HepG2 (cell line): ENCODE results near the gene BAZ2A. TPM values are rescaled to one million over a fixed set of nuclear protein-coding genes. Genes with fewer than 3 reads are reported as not detected.

Experiments
- BCL6 ChIP-seq: IDR thresholded peaks from 2 replicates; pipeline ENCODE4 v1.6.1; 2016; ENCODE audit warnings: missing genetic modification reagents, missing compliant biosample characterization
- CREM ChIP-seq, 2 experiments: sonication (generic) in 1 of 2; formaldehyde crosslinking in 1 of 2; IDR thresholded peaks; 2 replicates each; pipeline versions ENCODE4 v1.4.0 to v1.6.1; 2016 to 2020; ENCODE audit warnings: antibody characterized with exemption in 1 of 2, mild to moderate bottlenecking in 1 of 2, missing genetic modification reagents in 1 of 2
- DNMT1 ChIP-seq: sonication (generic); formaldehyde crosslinking; IDR thresholded peaks from 2 replicates; pipeline ENCODE4 v1.5.1; 2020; ENCODE audit warnings: mild to moderate bottlenecking, missing genetic modification reagents
- HOXA3 ChIP-seq: sonication (generic); formaldehyde crosslinking; IDR thresholded peaks from 2 replicates; pipeline ENCODE4 v1.5.0; 2020; ENCODE audit warnings: missing genetic modification reagents
- HOXA9 ChIP-seq: sonication (generic); formaldehyde crosslinking; IDR thresholded peaks from 2 replicates; pipeline ENCODE4 v1.8.1; 2022; ENCODE audit warnings: missing genetic modification reagents, mild to moderate bottlenecking, moderate library complexity, borderline replicate concordance
- IKZF1 ChIP-seq: fragments of 450-650 bp; IDR thresholded peaks from 2 replicates; pipeline ENCODE4 v1.7.1; 2016
- MIXL1 ChIP-seq: IDR thresholded peaks from 2 replicates; pipeline ENCODE4 v1.6.1; 2016
- MTA1 ChIP-seq: sonication (generic); formaldehyde crosslinking; IDR thresholded peaks from 2 replicates; pipeline ENCODE4 v1.4.0; 2020; ENCODE audit warnings: missing genetic modification reagents, mild to moderate bottlenecking, borderline replicate concordance
- MXI1 ChIP-seq: IDR thresholded peaks from 3 replicates; pipeline ENCODE4 v1.6.1; 2012; ENCODE audit warnings: low read depth, low read length, inconsistent platforms, borderline replicate concordance
- NCOA5 ChIP-seq: sonication (generic); formaldehyde crosslinking; IDR thresholded peaks from 2 replicates; pipeline ENCODE4 v1.4.0; 2020; ENCODE audit warnings: missing genetic modification reagents
- NKX3-1 ChIP-seq: sonication (generic); formaldehyde crosslinking; IDR thresholded peaks from 2 replicates; pipeline ENCODE4 v1.5.0; 2020; ENCODE audit warnings: missing genetic modification reagents
- PLRG1 ChIP-seq: fragments of 450-650 bp; conservative IDR thresholded peaks from 2 replicates; pipeline ENCODE4 v1.6.1; 2016
- SMAD3 ChIP-seq: sonication (generic); formaldehyde crosslinking; IDR thresholded peaks from 2 replicates; pipeline ENCODE4 v1.4.0; 2020; ENCODE audit warnings: missing genetic modification reagents
- SOX6 ChIP-seq, 2 experiments: fragments of 450-650 bp in 1 of 2; sonication (generic) in 1 of 2; formaldehyde crosslinking in 1 of 2; IDR thresholded peaks; 2 replicates each; pipeline versions ENCODE4 v1.4.0 to v1.6.1; 2017 to 2020; ENCODE audit warnings: antibody characterized with exemption in 1 of 2, mild to moderate bottlenecking in 1 of 2, missing genetic modification reagents in 1 of 2
- SYNCRIP ChIP-seq: fragments of 200-400 bp; formaldehyde crosslinking; IDR thresholded peaks from 2 replicates; pipeline ENCODE4 v1.6.1; 2018; ENCODE audit warnings: mild to moderate bottlenecking, low read depth, low read length; ENCODE audit not compliant: insufficient read depth
- TCF7L2 ChIP-seq: IDR thresholded peaks from 2 replicates; pipeline ENCODE4 v1.6.1; 2011; ENCODE audit warnings: mild to moderate bottlenecking, low read depth, low read length, moderate library complexity
- XRCC5 ChIP-seq: fragments of 200-400 bp; formaldehyde crosslinking; optimal IDR thresholded peaks from 2 replicates; pipeline ENCODE3; 2017; ENCODE audit warnings: mild to moderate bottlenecking, low read length
- ZNF546 ChIP-seq: sonication (generic); formaldehyde crosslinking; conservative IDR thresholded peaks from 2 replicates; pipeline ENCODE4 v1.8.1; 2023; ENCODE audit warnings: mild to moderate bottlenecking, missing genetic modification reagents
- ZNF709 ChIP-seq: sonication (generic); formaldehyde crosslinking; IDR thresholded peaks from 2 replicates; pipeline ENCODE4 v1.5.0; 2020; ENCODE audit warnings: mild to moderate bottlenecking, missing genetic modification reagents
- polyA plus RNA-seq, 8 experiments: library from polyadenylated mRNA; depleted of rRNA in 3 of 8; stranded (reverse) in 7 of 8; unstranded in 1 of 8; fragments of >200 nt; fragmentation: Illumina TruSeq in 4 of 8; extraction: Trizol in 4 of 8; gene quantifications; 2 replicates each; pipeline versions ENCODE4 v1.2.1 to v1.2.3, GENCODE V29; 2011 to 2016; ENCODE audit warnings: low read depth in 4 of 8, missing spikeins in 1 of 8, mixed read lengths in 1 of 8; ENCODE audit not compliant: insufficient read depth in 1 of 8
- total RNA-seq, 5 experiments: library from RNA; depleted of rRNA; stranded (reverse); fragments of >200 nt; fragmentation: Illumina TruSeq; extraction: Trizol; gene quantifications; 2 replicates each; pipeline ENCODE4 v1.2.3, GENCODE V29; 2016; ENCODE audit warnings: low read depth in 1 of 5
- TF ChIP-seq, protein P1 (sequence below): sonication (generic); formaldehyde crosslinking; IDR thresholded peaks from 2 replicates; pipeline ENCODE4 v1.4.0; 2020; ENCODE audit warnings: mild to moderate bottlenecking, missing genetic modification reagents
- TF ChIP-seq, protein P2 (sequence below): sonication (generic); formaldehyde crosslinking; IDR thresholded peaks from 2 replicates; pipeline ENCODE4 v1.4.0; 2020; ENCODE audit warnings: missing genetic modification reagents
- TF ChIP-seq, protein P3 (sequence below), 2 experiments: IDR thresholded peaks; 2 replicates each; pipeline ENCODE4 v1.6.1; 2011 to 2012; ENCODE audit warnings: low read length in 2 of 2, borderline replicate concordance in 1 of 2, low read depth in 1 of 2, mild to moderate bottlenecking in 1 of 2, moderate library complexity in 1 of 2
- TF ChIP-seq, protein P4 (sequence below): sonication (generic); formaldehyde crosslinking; IDR thresholded peaks from 2 replicates; pipeline ENCODE4 v1.5.0; 2020; ENCODE audit warnings: mild to moderate bottlenecking, missing genetic modification reagents, borderline replicate concordance

BAZ2A gene
- total and polyA plus RNA-seq, 2 of the 13 experiments (the other 11 are each of a cell fraction or from before 2014, with no cell fraction given): 21.8 to 73.5 TPM

DNA sequence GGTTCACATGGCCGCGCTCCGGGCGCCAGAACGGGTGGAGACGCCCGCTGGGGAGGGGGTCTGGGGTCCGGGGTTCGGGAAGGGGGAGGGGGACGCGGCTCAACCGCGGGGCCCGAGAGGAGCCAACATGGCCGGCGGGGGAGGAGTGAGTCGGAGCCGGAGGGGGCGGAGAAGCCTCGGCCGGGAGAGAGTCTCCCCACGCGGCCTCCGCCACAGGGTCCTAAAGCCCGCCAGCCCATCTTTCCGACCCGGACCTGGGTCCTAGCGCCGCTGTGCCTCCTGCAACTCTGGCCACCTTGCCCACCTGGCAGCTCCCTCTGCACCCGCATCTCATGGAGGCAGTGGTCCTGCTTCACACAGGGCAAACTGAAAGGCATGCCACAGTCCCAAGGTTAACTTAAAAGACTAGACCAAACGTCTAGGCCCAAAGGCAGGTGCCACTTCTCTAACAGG lies at the start of gene BAZ2A (continued):
- TF ChIP-seq MXI1 (peak; percentile 70; the same call in 1 of the 3 replicates), SYNCRIP (no peak), MIXL1 (CRISPR knock-in tag) (peak; percentile 60; the same call in 1 of the 2 replicates), MTA1 (CRISPR knock-in tag) (peak; percentile 76; the same call in 1 of the 2 replicates), HOXA9 (CRISPR knock-in tag) (no peak), XRCC5 (peak; percentile 99), IKZF1 (no peak), PLRG1 (no peak), ZNF546 (CRISPR knock-in tag) (0 out of 2 replicates have a peak, but pooled peaks have one; percentile 25), BCL6 (peak; percentile 53; the same call in 1 of the 2 replicates), SOX6 (IDR thresholded peaks at IDR 0.05) (no peak), SOX6 (CRISPR knock-in tag; IDR thresholded peaks at IDR 0.05) (peak; percentile 45), DNMT1 (0 out of 2 replicates have a peak, but pooled peaks have one; percentile 69), NCOA5 (CRISPR knock-in tag) (no peak), ZNF709 (CRISPR knock-in tag) (no peak), CREM (IDR thresholded peaks at IDR 0.05) (peak; percentile 23; the same call in 1 of the 2 replicates), CREM (CRISPR knock-in tag; IDR thresholded peaks at IDR 0.05) (no peak), HOXA3 (CRISPR knock-in tag) (peak; percentile 93), SMAD3 (peak; percentile 86), TCF7L2 (no peak), NKX3-1 (CRISPR knock-in tag) (no peak)
- TF ChIP-seq, protein P1, sequence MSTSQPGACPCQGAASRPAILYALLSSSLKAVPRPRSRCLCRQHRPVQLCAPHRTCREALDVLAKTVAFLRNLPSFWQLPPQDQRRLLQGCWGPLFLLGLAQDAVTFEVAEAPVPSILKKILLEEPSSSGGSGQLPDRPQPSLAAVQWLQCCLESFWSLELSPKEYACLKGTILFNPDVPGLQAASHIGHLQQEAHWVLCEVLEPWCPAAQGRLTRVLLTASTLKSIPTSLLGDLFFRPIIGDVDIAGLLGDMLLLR (CRISPR knock-in tag): no peak
- TF ChIP-seq, protein P2, sequence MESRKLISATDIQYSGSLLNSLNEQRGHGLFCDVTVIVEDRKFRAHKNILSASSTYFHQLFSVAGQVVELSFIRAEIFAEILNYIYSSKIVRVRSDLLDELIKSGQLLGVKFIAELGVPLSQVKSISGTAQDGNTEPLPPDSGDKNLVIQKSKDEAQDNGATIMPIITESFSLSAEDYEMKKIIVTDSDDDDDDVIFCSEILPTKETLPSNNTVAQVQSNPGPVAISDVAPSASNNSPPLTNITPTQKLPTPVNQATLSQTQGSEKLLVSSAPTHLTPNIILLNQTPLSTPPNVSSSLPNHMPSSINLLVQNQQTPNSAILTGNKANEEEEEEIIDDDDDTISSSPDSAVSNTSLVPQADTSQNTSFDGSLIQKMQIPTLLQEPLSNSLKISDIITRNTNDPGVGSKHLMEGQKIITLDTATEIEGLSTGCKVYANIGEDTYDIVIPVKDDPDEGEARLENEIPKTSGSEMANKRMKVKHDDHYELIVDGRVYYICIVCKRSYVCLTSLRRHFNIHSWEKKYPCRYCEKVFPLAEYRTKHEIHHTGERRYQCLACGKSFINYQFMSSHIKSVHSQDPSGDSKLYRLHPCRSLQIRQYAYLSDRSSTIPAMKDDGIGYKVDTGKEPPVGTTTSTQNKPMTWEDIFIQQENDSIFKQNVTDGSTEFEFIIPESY (CRISPR knock-in tag): peak; percentile 57
- TF ChIP-seq, protein P3, sequence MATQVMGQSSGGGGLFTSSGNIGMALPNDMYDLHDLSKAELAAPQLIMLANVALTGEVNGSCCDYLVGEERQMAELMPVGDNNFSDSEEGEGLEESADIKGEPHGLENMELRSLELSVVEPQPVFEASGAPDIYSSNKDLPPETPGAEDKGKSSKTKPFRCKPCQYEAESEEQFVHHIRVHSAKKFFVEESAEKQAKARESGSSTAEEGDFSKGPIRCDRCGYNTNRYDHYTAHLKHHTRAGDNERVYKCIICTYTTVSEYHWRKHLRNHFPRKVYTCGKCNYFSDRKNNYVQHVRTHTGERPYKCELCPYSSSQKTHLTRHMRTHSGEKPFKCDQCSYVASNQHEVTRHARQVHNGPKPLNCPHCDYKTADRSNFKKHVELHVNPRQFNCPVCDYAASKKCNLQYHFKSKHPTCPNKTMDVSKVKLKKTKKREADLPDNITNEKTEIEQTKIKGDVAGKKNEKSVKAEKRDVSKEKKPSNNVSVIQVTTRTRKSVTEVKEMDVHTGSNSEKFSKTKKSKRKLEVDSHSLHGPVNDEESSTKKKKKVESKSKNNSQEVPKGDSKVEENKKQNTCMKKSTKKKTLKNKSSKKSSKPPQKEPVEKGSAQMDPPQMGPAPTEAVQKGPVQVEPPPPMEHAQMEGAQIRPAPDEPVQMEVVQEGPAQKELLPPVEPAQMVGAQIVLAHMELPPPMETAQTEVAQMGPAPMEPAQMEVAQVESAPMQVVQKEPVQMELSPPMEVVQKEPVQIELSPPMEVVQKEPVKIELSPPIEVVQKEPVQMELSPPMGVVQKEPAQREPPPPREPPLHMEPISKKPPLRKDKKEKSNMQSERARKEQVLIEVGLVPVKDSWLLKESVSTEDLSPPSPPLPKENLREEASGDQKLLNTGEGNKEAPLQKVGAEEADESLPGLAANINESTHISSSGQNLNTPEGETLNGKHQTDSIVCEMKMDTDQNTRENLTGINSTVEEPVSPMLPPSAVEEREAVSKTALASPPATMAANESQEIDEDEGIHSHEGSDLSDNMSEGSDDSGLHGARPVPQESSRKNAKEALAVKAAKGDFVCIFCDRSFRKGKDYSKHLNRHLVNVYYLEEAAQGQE (IDR thresholded peaks at IDR 0.05; ENCODE audit: borderline replicate concordance in 1 of 2, low read depth in 1 of 2, low read length in 2 of 2): peak in 1 of 2 experiments; percentile 43; a peak in 1 of 4 replicates
- TF ChIP-seq, protein P4, sequence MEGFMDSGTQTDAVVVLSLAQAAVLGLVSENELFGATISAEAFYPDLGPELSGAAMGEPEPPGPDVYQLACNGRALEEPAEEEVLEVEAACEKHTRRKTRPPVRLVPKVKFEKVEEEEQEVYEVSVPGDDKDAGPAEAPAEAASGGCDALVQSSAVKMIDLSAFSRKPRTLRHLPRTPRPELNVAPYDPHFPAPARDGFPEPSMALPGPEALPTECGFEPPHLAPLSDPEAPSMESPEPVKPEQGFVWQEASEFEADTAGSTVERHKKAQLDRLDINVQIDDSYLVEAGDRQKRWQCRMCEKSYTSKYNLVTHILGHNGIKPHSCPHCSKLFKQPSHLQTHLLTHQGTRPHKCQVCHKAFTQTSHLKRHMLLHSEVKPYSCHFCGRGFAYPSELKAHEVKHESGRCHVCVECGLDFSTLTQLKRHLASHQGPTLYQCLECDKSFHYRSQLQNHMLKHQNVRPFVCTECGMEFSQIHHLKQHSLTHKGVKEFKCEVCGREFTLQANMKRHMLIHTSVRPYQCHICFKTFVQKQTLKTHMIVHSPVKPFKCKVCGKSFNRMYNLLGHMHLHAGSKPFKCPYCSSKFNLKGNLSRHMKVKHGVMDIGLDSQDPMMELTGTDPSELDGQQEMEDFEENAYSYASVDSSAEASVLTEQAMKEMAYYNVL: no peak; the same call in 1 of the 2 replicates
